Hippocampal formation (tissue), 2 donors: ENCODE results near the gene APRT.
"Not testable (repeated sequence)": the region's sequence is repeated elsewhere in the genome, so short reads cannot be mapped to it uniquely, and the experiment has no call there.

Source experiments
- DNase-seq, 2 donors: peaks; one replicate each; lab custom pipeline; 2025; lab: John Stamatoyannopoulos, UW

The APRT gene

DNA sequence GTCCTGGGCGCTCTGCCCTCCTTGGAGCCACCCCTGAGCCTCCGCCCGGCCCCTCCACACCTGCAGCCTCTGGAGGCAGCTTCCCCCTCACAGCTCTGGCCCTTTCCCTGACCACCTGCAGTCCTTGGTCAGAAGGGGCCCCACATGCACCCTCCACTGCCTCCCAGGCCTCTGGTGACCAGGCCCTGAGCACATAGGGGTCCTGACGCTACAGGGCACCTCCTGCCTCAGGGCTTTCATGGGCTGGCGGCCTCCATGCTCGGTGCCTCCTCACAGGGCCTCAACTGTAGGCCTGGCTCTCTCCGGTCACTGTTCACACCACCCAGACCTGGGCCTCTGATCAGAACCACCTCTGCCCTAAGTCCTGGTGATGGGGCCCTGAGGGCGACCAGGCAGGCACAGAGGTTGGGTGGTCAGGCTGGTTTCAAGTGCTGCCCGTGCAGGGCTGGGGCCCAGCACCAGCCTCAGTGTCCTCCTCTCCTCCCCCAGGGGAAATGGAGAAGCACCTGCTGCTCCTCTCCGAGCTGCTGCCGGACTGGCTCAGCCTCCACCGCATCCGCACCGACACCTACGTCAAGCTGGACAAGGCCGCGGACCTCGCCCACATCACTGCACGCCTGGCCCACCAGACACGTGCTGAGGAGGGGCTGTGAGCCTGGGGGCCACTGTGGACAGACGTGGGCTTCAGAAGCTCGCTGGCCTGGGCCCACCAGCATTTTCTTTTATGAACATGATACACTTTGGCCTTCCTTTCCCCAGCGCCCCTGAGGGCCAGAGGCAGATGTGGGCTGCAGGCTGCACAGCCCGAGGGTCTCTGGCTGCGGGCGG is 3.9 kb downstream of the APRT start:
- DNase-seq, result no peak

DNA sequence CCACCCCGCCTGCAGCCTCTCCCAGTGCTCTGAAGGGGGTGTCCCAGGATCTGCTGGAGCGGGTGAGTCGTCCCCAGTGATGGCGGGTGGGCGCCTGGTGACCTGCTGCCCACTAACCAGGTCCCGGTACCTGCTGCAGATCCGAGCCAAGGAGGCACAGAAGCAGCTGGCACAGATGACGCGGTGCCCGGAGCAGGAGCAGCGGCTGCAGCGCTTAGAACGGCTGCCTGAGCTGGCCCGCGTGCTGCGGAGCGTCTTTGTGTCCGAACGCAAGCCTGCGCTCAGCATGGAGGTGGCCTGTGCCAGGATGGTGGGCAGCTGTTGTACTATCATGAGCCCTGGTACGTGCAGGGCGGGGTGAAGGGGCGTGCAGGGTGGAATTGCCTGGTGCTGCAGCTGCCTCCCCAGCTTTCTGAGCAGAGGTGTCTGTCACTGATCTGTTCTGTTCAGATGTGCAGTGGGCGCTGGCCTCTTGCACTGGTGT is 4.5 kb downstream of the APRT start:
- DNase-seq, result no peak

DNA sequence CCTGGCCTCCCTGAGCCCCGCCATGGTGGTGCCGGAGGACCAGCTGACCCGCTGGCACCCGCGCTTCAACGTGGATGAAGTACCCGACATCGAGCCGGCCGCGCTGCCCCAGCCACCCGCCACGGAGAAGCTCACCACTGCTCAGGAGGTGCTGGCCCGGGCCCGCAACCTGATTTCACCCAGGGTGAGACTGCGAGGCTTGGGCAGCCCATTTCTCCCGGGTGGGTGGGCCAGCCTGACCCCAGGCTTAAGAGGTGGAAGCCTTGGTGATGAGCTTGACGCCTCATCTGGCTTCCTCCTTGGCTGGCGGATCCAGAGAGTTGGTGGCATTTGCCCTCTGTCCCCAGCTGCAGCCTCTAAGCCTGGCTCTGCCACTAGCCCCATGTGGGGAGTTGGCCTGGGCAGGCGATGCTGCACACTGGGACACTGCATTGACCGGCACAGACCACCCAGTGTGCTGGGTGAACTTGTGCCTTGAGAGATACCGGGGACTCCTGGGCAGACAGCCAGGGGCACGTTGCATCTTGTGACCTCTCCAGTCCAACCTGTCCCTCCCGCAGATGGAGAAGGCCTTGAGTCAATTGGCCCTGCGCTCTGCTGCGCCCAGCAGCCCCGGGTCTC is 5.1 kb downstream of the APRT start:
- no peak for DNase-seq

DNA sequence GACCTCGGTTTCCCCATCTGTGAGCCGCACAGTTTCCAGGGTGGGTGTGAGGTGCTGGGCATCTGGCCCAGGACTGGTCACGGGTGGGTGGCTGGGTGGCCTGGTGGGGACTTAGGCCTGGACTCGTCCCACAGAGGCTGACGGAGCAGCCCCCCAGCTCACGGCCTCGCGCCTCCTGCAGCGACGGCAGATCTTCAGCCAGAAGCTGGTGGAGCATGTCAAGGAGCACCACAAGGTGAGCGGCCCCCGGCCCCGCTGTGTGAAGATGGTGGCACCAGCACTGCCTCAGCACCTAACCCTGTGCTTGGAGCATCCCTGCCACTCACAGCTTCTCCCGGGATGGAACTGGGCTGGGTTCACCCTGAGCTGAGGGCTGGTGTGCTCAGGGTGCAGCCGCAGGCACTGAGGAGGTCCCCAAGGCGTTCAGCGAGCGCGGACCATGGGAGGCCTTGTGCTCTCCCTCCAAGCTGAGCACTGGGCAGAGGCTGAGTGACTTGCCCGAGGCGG is 5.8 kb downstream of the APRT start:
- DNase-seq, result no peak

DNA sequence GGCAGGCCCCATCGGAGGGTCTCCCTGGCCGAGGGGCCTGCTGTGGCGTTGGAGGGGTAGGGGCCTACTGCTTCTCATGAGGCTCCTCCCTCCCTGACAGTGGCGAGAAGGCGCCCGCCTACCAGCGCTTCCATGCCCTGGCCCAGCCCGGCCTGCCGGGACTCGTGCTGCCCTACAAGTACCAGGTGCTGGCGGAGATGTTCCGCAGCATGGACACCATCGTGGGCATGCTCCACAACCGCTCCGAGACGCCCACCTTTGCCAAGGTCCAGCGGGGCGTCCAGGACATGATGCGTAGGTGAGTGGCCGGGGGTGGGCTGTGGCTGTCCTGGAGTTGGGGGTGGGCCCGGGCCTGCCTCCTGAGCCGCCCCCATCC is 6.4 kb downstream of the APRT start:
- DNase-seq, result no peak

DNA sequence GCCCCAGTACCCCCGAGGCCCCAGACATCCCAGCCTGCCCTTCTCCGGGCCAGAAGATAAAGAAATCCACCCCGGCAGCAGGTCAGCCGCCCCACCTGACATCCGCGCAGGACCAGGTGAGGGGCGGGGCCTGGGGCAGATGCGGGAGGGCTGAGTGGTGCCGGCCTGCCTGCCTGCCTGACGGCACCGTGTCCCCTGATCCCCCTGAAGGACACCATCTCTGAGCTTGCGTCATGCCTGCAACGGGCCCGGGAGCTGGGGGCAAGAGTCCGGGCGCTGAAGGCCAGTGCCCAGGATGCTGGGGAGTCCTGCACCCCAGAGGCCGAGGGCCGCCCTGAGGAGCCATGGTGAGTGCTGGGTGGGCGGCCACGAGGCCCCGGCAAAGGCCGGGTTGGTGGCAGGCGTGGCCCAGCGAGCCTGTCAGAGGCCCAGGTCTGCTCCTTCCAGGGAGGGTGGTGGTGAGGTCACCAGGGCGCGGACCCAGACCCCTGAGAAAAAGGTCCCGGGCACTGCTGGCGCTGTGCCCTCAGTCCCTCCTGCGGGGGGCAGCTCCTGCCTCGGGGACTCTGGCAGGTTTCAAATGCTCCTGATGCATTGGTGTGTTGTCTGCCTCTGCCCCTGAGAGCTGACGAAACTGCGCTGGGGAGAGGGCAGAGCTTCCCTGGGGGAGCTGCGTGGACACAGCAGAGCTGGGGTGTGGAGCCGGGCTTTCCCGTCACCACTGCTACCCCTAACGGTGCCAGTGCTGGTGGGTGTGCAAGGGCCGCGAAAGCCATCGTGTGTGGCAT is 7.0 kb downstream of the APRT start:
- DNase-seq, result no peak

DNA sequence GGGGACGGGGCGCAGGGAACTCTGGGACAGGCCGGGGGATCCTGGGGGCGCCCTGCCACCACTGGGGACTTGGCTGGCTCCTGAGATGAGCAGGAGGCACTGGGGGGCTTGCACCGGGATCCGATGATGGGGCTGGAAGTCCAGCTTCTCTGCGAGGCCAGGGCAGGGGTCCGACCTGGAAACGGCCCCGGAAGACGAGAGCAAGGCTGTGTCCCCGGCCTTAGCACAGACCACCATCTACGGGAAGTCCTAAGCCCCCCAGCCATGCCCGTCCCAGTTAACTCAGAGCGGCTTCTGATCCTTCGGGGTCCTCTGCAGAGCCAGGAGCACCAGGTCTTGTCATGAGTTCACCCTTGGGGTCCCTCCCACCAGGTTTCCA is 7.6 kb downstream of the APRT start:
- no peak for DNase-seq

DNA sequence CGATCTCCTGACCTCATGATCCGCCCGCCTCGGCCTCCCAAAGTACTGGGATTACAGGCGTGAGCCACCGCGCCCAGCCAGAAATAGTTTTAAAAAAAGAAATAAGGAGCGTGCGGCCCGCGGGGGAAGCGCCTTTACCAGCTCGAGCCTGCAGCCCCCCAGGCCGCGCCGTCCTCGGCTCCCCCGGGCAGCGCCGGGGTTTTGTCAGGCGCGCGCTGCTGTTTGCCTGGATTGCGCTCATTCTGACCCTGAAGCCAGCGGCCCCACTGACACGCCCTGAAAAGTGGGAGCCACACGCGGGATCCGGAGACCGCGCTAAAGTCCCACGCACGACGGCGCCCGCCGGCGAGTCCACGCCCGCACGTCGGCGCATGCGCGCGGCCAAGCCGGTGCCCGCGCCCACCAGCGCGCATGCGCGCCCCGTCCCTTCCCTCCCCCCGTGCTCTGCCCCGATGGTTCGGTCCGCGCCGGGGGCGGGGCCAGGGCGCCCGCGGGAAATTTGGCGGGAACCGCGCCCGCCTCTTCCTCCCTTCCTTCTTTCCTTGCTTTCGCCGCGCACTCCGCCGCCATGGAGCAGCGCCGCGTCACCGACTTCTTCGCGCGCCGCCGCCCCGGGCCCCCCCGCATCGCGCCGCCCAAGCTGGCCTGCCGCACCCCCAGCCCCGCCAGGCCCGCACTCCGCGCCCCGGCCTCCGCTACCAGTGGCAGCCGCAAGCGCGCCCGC is 8.3 kb downstream of the APRT start, which contains the start of gene CDT1:
CDT1 (plus strand) TSS at position 526 of the 724 bp plus-strand sequence; CDS start at position 569, 43 bp downstream.
- peak; percentile 46 to 66 for DNase-seq

DNA sequence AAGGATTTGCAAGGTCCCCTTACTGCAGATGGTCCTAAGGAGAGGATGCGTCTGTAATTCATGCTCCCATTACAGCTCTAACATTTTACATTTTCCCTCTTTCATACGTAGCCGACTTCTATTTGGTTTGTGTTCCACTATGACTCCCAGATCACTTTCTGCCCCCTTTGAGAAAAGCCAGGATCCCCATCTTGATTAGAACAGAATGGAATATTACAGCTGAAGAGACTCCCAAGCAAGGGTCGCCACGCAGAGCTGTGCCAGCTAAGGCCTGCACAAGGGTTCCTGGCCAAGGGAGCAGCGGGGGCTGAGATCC is 11.5 kb downstream of the APRT start:
- no peak for DNase-seq

DNA sequence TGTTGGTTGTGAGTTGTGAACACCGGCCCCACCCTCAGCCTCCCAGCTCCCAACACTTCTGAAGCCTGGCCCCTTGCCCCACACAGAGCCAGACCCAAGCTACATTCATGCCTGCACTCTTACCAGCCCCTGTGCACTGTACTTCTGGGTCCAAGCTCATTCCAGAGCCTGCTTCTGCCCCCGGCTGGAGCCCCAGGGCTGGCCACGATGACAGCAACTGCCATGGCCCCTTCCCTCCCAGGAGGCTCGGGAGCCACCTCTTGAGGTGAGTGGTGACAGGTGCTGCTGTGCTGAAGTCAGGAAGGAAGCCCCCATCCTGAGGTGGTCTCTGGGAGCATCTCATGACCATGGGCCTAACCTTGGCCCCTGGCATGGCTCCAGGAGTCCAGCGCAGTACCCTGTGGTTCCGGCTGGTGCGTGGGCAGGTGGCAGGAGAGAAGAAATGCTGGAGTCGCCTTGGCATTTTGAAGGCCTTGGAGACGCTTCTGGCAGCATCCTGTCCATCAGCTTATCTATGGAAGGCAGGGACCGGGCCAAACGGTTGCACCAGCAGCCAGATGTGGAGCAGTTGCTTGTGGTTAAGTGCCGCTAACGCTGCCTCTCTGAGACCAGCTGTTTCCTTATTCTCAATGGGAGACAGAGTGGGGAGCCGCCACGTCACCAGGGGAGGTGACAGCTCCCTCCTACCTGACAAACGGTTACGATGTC is 12.0 kb downstream of the APRT start:
- no peak for DNase-seq

DNA sequence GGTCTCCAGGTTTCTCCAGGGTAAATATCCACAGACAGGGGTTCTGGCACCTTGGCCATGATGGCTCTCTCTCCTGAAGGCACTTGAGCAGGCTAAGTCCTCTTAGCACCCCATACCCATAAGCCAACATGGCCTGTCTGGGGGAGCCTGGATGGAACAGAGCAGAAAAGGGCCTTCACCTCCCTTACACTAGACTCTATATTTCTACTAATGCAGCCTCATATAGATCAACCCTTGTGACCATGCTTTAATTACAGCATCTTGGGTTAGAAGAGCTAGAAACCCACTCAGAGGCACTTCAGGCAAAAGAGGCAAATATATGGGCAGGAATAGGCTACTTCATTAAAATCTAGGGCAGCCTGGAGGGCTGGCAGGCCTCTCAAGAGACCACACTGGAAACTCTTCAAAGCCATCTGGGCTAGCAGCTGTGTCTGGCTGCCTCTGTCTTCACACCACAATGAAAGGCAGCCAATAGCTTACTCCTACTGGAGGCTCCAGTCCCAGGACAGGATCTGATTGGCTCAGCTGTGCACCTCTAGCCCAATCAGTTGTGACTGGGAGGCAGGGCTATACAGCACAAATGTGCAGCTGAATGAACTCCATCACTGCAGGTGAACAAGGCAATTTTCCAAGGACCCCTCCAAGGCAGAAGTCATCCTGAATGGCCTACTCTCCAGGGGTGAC is 12.8 kb downstream of the APRT start:
- no peak for DNase-seq

DNA sequence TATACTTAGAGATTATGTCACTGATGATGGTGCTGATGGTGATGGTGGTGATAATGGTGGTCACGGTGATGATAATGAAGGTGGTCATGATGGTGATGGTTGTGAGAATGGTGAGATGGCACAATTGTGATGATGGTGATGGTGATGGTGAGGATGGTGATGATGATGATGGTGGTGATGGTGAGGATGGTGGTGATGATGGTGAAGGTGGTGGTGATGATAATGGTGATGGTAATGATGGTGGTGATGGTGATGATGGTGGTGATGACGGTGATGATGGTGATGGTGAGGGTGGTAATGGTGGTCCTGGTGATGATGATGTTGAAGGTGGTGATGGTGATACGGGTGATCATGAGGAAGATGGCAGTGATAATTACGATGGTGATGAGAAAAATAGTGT is 13.7 kb downstream of the APRT start:
- DNase-seq, result no peak

DNA sequence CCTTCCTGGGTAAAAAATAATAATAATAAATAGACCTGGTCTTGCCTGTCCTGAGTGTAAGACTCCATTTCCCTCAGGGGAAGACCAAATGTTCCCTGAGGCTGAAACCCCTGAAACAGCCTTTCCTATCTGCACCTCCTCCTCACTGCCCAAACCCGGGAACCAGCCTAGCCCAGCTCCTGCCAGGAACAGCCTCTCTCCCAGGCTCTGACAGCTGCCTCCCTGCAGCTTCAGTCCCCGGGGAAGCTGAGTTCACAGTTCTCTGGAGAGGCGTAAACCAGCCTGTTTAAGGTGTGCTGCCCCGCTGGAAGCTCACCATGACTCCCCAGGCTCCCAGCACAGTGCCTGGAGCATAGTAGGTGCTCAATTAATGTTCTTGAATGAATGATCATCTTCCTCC is 15.4 kb downstream of the APRT start:
- no peak for DNase-seq

DNA sequence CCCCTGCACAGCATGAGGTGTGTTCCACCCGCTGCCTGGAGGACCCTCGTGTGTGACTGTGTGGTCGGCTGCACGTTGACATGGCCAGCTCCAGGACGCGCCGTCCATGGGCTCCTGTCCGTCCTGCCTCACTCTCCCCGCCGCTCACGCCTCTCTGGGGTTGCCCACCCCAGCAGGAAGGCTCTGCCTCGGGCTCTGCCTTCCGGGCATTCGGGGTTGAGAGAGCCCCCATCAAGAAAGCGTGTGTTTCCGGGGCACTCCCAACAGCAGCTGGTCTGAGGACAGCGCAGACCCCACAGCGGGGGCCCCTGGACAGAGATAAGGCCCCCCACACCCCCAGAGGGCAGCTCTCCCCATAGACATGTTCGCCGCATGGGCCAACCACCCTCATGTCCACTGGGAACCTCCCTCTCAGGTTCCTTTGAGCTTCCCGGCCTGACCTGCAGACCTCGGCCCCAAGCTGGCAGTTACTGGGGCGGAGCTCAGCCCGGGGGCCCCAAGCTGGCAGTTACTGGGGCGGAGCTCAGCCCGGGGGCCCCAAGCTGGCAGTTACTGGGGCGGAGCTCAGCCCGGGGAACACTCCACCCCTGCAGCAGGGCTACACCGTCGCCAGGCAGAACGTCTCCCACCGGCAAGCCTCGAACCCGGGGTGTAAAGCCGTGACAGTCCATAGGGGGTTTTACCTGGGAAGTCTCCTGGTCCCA is 18.3 kb downstream of the APRT start:
- DNase-seq, result no peak

DNA sequence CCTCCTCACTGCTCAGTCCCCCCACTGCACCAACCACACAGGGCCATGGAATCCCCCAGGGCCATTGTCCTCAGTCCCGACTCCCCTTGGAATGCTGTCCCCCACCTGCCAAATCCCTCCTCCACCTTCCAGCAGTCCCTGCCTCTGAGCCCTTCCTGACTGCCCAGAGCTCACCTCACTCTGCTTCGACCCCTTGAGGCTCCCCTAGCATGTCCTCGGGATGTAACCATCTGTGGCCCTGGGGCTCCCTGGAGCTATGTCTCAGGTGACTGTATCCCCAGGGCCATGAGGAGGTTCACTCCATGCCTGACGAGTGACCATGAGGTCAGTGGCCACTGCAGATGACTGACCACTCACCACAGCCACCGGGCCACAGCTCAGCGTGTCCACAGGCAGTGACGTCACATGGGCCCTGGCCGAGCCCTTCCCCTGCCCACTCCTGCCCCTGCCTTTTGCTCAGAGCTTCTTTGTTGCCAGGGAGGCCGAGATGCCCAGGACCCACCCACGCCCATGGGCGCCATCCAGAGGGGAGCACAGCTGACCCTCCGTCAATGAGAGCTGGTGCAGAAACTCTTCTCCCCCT is 19.0 kb downstream of the APRT start:
- DNase-seq, result no peak

DNA sequence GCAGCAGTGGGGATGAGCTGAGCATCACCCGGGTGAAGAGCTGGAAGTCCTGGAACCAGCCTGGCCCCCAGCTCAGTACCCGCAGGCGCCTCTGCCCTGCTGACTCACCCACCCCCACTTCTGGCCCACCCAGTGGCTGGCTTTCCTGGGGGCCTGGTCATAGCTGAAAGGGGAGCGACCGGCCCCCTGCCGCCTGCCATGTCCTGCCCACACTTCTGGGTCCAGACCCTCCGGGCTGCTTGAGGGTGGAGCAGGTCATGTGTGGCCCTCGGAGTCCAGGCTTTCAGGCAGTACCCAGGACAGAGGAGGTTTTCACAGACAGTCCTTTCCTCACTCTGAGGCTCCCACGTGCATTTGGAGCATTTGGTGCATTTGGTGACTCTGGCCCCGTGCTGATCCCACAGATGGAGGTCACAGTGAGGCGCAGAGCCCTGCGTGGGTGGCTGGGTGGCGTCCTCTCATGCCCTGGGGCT is 19.6 kb downstream of the APRT start:
- DNase-seq, result no peak

DNA sequence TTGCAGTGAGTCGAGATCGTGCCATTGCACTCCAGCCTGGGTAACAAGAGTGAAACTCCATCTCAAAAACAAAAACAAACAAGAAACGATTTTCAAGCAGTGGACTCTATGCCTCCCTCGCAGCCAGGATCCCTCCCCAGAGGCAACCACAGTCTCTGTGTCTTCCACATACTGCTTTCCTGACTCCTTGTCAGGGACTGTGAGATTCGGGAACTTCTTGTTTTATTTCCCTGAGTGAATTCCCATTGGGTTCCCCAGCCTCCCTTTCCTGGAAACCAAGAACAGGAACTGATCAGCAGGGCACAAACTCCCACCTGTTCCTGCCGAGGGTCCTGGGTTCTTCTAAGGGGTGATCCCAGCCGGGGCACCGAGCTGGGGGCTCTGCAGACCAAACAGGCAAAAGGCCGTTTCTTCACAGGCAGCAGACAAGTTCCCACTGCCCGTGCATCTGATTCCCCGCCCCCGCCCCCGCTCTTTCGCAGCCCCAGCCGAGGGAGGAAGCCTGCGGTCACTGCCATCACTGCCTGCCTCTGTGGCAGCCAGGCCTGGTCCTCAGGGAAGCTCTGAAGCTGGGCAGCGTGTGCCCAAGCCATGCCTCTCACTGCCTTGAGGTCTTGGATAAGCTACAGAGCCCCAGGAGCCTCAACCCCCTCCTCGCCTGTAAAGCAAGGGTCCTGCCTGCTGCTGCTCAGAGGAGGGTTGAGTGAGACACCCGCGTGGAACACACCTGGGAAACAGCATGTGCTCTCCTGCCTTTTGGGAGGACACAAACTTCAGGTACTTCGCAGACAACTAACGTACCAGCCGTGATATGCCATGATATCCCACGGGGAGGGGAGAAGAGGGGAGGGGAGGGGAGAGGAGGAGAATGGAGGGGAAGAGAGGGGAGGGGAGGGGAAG is 21.2 kb downstream of the APRT start:
- DNase-seq, result no peak

DNA sequence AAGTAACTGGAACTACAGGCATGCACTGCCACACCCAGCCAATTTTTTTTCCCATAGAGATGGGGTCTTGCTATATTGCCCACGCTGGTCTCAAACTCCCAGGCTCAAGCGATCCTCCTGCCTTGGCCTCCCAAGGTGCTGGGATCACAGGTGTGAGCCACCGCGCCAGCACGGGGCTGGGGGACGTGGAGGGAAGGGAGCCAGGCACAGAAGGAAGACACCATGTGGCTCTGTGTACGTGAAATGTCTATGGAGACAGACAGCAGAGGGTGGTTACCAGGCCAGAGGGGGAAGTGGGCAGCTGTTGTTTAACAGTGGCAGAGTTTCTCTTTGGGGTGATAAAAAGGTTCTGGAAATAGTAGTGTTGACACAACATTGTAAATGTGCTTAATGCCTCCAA is 22.1 kb downstream of the APRT start:
- DNase-seq, result no peak

DNA sequence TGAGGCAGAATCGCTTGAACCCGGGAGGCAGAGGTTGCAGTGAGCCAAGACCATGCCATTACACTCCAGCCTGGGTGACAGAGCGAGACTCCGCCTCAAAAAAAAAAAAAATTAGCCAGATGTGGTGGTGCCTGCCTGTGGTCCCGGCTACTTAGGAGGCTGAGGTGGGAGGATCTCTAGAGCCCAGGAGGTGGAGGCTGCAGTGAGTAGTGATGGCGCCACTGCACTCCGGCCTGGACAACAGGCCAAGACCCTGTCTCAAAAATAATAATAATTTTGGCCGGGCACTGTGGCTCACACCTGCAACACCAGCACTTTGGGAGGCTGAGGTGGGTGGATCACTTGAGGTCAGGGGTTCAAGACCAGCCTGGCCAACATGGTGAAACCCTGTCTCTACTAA is 23.0 kb downstream of the APRT start:
- not testable (repeated sequence) for DNase-seq
